Activated gamma-delta T cell (primary cell): ENCODE measurements around the gene TTLL1.
"Not testable (repeated sequence)": the region's sequence is repeated elsewhere in the genome, so short reads cannot be mapped to it uniquely, and the experiment has no call there.

ENCODE experiments used
- DNase-seq: peaks from one replicate; lab custom pipeline; 2025; lab: John Stamatoyannopoulos, UW

TTLL1 gene

DNA sequence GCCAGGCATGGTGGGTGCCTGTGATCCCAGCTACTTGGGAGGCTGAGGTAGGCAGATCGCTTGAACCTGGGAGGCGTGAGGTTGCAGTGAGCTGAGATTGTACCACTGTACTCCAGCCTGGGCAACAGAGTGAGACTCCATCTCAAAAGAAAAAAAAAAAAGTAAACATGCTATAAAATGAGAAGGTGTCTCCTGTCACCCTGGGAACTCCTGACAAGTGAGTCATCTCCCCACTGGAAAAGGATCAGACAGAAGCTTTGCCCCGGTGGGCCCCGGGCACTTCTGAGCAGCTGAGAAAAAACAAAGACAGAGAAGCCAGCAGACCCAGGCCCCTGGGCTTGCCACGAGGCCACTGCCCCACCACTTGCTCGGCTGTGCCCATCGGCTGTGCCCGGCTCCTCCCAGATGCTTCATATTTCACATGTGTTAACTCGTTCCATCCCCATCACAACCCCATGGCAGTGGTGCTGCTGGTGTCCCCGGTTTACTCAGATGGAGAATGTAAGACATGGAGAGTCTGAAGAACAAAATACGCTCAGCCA is 22.3 kb downstream of the TTLL1 start:
- DNase-seq: no peak

DNA sequence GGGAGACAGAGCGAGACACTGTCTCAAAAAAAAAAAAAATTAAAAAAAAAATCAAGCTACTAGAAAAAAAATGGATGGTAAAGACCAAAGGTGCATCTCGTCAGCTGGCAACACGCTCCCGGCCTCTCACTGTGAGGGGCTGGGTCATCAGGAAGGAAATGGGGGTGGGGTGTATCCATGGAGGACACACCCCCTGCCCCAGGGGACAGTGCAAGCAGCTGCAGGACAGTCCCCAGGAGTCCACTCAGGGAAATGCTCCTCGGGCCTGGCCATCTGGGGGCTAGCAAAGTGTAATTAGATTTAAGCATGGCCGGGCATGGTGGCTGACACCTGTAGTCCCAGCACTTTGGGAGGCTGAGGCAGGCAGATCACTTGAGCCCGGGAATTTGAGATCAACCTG is 23.1 kb downstream of the TTLL1 start:
- DNase-seq: no peak

DNA sequence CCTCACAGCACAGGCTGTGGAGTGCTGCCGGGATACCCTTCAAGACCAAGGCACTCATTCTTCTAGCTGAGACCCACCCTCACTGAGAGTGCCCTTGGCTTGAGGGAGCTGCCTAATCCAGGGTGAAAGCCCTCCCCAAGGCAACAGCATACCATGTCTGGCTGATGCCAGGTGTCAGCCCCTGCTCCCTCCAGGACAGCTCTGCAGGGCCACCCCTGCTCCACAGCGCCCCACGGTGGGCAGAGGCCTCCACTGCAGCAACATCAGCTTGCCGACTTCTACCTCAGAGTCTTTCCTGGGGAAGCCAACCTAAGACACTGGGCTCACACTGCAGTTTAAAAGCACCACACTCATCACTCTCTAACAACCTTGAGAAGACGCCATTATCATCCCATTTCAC is 29.0 kb downstream of the TTLL1 start:
- DNase-seq: no peak

DNA sequence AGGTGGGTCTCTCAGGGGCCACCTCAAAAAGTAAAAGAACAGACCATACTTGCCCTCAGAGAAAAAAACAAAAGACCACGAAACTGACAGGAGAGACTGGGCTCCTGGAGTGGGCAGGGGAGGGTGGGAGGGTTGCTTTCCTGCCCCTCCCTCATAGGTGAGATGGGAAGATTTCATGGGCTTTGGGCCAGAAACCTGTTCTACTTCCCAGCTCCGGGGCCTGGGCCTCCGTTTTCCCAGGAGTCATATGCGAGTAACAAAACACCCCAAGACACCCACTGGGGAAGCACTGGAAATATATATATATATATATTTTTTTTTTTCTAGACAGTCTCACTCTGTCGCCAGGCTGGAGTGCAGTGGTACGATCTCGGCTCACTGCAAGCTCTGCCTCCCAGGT is 31.6 kb downstream of the TTLL1 start:
- DNase-seq: no peak

DNA sequence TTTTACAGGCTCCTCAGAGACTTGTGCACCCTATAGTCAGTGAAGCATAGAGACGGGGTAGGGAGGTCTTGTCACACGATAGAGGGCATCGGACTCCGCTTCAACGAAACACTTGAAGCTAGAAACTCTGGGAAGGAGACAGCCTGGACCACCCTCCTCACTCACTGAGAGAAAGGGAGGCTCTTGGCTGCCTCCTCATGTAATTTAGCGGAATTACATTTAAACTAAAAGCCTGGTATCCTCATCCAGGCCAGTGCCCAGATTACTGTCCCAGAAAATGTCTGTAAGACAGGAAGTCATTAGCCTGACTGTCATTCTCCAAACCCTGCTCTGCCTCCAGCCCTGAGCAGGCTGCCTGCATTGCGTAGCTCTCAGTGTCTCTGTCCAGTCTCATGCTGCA is 36.0 kb downstream of the TTLL1 start:
- DNase-seq: no peak

DNA sequence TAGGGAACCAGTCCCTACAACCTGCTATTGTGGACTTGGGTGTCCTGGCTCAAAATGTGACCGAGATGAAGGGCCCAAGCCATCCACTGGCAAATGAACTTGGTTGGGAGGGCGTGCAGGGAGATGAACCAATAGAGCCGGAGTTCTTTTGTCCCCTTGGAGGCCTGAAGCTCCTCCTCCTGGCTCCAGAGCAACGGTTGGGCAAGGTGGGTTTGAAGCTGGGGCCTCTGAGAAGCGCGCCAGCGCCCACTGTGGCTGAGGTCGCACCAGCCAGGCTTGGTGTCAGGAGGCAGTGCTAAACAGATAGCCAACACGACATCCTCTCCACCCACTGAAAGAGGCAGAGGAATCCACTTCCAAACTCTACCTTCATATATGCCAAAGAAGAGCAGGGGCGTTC is 38.2 kb downstream of the TTLL1 start:
- no peak for DNase-seq

DNA sequence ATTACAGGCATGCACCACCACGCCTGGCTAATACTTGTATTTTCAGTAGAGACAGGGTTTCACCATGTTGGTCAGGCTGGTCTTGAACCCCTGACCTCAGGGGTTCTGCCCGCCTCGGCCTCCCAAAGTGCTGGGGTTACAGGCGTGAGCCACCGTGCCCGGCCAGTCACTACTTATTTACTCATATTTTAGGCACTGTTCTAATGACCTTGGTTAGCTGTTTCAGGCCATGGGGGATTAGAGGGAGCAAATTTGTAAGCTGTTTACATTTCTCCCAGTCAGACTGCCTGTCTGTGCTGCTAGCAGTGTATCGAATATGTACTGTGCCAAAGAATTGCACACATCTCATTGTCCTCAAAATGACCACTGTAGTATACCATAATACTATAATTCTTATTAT is 41.6 kb downstream of the TTLL1 start:
- no peak for DNase-seq

DNA sequence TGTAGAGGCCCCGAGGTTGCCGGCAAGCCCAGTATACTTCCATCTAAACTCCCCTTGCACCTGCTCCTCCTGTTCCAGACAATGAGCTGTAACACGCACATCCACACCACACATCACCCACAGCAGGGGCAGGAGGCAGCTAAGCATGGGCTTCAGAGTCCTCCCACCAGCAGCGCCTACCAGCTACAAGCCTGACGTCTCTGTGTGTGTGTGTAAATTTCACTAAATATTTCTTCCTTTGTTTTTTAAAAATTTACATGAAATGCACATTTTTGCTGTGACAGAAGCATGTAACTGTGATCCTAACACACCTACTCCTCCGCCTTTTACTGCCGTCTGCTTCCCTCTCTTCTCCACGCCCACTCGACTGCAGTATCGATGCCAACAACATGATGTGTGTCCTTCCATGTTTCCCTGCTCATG is 44.9 kb downstream of the TTLL1 start:
- no peak for DNase-seq

DNA sequence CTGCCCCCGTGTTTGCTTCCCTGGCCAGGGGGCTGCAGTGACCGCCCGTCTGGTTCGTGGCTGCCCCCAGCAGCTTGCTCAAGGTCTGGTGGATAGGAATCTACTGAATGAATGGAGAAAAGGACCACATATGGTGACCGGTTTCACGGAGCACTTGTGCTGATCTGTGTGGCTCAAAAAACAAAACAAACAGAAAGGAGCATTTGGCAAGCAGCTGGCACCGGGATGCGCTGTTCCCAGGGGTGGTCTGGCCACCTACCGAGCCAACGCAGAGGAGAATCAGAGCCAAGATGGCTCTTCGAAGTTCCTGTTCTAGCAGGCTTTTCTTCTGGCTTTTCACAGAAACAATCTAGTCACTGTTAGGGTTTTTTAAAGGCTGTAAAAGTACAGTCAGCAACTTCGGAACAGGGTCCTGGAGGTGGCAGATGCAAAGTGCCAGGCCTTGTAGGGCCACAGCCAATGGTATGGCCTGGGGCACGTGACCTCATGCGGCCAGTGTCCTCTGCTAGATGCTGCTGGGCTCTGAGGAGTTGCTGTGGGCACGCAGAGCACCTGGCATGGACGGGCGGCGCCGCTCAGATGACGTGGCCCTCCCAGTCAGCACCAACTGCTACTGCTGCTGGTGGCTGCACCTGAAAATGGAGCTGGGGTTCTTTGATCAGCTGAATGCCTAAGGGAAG is 47.0 kb downstream of the TTLL1 start:
- DNase-seq: no peak

DNA sequence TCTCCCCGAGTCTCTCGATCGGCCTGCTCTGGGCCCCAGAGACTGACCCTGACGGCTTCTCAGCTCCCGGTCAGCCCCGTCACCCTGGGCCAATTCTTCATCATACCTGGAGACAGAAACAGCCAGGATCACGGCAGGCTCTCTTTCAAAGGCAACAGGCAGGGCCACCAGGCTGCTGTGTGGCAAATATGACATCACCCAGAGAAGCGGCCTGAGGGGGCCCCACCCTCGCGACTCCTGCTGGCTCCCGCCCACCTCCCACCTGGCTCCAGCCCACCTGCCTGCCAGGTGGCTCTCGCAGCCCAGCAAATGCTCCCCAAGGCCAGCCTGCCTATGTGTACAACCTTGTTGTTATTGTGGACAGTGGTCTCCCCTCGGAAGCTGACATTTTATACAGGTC is 49.4 kb downstream of the TTLL1 start:
- no peak for DNase-seq

DNA sequence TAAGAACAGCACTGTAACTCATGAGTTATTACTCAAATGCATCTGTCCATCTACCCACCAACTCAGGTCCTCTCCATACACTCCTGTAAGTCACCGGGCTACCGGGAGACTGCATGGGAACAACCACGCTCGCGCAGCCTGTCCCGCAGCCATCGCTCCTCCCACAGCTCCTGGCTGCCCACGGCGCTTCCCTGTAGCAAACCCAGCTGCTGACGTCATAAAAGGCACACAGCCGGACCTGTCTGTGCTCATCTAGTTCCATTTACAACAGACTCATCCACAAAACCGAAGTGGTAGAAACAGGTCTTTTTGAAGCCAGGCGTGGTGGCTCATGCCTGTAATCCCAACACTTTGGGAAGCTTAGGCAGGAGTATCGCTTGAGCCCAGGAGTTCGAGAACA is 50.9 kb downstream of the TTLL1 start:
- DNase-seq: no peak

DNA sequence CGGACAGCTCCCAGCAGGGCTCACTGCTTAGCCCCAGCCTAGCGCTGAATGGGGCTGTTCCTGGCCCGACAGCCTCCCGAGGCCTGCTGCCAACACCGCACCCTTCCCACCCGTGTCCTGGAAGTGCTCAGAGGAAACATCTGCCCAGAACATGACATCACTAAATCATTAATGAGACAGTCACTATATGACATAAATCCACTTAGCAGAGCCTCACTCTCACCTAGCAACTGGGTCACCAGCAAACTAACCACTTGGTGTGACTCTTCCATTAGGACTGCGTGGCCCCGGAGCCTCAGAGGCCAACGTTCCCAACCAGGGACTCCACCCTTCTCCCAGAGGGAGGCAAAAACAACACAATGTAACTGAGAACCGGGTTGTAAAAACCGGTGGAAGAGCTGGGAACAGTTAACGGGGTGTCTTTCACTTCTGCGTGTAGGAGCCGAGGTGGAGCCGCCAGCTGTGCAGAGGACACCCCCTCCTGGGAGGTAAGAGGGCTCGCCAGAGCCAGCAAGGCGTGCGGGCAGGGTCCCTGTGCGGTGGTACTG is 52.8 kb downstream of the TTLL1 start:
- DNase-seq: no peak

DNA sequence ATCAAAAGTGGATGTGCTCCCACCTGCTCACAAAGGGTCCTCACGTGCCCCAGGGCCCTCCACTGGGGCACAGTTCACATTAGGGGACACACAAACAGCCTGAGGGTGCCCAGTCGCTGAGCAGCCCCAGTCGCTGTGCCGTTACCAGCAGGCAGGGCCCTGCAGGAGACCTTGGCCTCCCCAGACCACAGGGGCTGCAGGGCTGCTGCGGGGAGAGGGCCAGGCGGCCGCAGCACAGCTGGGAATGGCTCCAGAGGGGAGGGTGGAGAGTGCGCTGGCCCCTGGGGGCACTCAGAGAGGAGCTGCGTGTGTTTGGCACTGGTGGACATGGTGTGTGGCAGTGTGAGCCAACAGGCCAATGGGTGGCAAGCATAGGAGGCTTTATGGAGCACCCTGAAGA is 53.9 kb downstream of the TTLL1 start:
- DNase-seq: no peak

DNA sequence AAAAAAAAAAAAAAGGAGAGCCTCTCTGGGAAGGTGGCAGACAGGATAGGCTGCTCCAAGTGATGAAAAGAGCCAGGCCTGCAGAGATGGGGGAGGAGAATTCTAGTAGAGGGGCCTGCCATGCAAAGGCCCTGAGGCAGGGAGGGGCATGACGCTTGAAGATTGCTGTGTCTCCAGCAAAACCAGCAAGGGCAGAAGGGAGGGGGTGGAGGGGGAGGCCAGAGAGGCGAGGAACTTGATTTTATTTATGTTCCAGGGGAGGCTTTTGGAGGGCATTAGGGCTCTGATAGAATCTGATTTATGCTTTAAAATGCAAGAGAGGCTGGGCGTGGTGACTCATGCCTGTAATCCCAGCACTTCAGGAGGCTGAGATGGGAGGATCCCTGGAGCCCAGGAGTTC is 57.6 kb downstream of the TTLL1 start:
- DNase-seq: no peak

DNA sequence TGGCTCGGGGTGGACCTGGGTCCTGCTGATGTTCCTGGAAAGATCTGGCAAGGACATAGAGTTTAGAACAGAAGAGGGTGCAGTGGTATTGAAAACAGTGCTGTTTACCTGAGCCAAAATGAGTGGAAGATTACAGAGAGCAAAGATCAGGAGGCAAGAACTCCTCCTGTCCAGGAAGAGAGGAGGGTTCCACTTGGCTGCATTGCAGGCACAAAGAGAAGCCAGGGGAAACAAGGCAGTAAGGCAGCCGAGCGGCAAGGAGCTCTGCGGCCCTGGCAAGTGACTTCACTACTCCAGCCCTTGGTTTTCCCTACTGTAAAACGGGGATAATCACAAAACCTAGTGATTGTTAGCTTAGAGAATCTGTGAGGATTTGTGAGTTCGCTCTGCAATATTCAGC is 70.6 kb downstream of the TTLL1 start:
- no peak for DNase-seq

DNA sequence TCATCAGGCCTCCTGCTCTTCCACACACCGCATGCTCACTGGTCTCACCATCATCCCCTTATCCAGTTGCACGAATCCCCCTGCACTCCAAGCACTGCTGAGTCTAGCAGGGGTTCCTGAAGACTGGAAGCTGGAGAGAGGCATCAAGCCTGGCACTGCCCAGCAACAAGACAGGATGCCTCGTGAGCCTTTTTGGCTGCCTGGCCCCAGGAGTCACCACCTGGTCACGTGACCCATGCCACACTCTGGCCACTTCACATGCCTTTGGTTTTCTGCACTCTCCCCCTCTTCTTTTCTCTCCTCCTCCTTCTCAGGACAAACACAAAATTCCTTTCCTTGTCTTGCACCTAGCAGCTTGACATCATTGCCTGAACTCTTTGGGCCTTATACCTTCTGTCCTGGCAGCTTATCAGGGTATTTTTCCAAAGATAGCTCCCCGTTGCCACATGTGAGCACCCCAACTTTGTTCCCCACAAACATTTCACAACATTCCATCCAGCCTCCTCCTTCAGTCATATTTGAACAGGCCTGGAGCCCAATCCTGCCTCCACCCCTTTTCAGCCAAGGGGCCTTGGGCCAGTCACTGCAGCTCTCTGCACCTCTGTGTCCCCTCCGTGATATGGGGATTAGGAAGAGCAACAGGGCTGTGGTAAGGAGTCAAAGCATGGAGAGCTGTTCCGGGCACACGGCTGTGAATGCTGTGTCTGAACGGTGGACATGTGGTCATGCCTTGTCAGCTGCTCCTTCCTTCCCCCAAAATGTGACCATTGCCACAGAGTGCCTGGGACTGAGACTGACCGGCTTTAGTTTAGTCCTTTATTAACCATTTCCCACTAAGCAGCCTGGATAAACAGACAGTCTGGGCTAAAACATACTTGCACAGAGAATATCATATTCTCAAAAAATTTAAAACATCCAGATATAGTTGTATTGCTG is 71.4 kb downstream of the TTLL1 start:
- no peak for DNase-seq

DNA sequence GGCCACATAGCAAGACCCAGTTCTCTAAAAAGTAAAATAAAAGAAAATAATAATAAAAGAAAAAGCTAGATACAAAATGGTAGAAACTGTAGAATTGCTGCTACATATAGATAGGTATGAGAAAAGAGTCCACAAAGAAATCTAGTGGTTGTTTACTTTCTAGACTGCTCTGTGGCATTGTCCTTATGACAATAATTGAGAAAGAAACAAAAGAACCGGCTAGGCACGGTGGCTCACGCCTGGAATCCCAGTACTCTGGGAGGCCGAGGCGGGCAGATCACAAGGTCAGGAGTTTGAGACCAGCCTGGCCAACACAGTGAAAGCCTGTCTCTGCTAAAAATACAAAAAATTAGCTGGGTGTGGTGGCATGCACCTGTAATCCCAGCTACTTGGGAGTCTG is 73.0 kb downstream of the TTLL1 start:
- not testable (repeated sequence) for DNase-seq

DNA sequence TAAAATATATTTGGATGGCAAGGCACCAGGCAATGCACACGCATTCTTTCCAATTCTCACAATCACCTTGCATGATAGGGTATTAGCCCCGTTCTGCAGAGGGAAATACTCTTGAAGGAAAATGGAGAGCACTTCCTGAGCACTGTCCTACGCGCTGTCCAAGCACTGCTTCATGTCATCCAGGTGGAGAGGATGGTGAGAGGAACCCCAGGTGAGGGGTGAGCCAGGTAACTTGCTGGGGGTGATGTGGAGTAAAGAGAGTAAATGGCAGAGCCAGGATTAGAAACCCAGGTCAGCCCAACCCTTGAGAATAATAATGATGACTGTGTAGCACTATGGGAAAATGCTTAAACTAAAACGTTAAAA is 73.5 kb downstream of the TTLL1 start:
- DNase-seq: no peak

DNA sequence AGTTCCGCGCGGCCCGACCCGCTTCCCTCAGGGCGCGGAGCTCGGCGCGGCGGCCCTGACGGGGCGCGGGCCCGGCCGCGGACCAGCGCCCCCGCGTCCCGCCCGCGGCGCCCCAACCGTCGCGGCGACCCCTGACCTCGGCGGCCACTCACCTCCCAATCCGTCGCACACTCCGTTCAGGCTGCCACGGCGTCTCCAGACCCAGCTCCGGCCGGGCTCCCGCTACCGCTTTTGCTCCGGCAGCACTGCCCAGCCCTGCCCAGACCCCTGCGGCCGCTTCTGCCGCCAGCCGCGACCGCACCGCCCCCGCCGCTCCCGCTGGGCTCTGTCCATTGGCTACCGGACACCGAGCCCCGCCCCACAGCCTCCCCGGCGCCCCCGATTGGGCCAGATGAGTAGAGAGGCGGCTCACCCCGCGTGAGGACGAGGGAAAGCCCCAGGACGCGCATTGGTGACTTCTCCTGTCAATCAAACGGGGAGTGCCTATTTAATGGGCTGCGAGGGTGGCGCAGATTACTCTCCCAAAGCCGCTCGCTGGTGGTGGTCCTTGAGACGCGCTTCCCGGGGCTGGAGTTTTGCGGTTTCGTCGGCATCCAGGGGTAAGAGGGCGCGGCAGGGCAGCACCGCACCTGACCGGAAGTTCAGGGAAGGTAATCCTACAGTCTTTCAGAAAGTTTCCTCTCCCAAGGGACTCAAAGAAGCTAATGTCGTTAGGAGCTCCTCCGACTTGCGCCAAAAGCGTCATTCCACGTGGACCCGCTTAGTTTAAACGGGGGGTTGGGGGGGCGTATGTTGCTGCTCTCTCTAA is 74.1 kb downstream of the TTLL1 start, which contains the start of gene PACSIN2:
Gene PACSIN2, minus strand, starts transcription at position 281 of the 808 bp plus-strand sequence. CDS start 103,069 bp downstream, outside the sequence.
- peak; percentile 96 for DNase-seq

DNA sequence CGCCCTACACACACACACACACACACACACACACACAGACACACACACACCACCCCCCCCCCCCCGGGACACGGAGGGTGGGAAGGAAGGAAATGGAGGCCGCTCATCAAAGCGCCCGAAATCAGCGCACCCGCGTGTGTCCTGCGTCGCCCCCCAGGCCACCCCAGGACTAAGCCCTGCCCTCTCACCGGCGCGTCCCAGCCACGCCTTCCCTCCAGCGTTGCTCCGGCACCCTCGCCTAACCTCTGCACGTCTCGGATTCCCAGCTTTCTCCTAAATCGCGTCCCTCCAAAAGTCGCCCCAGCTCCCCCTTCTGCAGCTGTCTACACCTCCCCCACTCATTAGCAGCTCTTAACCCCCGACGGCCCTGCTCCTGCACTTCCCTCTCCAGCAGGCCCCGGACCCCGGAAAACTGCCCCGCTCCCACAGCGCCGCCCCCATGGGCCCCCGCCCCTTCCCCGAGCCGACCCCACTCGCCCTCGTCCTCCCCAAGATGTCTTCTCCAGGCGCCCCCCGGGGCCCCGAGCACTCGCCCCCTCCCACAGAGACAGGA is 74.8 kb downstream of the TTLL1 start:
- DNase-seq: peak; percentile 34
